ENCODE results near the gene PROCR. TPM values are rescaled to one million over a fixed set of nuclear protein-coding genes. Genes with fewer than 3 reads are reported as not detected.
A peak's percentile ranks its signal among the peaks of the same experiment; 100 is the strongest.
"Not testable (repeated sequence)": the region's sequence is repeated elsewhere in the genome, so short reads cannot be mapped to it uniquely, and the experiment has no call there.

The PROCR gene
- total RNA-seq, 1 donor from 2014 or later, result 9.8 TPM

DNA sequence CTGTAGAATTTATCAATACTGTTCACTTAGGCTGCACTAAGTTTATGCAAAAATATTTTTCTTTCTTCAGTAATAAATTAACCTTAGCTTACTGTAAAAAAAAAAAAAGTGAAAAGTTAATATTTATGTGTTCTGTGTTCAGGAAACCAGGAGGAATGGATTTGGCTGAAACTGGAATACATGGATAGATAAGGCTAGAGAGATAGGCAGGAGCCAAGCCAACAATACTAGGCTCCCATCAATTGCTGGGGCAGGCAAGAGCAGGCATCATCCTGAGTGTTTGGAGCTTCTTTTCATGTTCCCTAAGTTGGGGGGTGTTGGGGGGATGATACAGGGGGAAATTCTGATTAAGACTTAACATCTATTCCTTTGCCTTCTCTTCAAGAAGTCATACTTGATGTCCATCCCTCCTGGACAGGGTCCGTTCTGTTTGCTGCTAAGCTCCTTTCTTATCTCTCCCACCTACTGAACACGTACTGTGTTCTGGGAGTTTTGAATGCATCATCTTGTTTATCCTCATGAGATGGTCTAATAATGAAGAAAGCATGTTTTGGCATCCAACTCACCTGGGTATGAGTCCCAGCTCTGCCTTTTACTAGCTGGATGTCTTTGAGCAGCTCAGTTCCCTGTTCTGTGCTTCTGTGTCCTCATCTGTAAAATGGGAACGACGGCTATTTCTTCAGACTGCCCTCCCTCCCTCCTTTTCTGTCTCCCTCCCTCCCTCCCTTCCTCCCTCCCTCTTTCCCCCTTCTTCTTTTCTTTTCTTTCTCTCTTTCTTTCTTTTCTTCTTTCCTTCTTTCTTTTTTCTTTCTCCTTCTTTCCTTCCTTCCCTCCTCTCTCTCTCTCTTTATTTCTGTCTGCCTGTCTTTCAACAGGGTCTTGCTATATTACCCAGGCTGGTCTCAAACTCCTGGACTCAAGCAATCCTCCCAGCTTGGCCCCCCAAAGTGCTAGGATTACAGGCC lies 6.4 kb upstream of the PROCR start:
- DNase-seq, result no peak
- no peaks in the 10 kb centered on the region for H3K36me3 ChIP-seq
- intact Hi-C loops (cut with micrococcal nuclease), result no loop called here
- peaks cover 3% of the 10 kb centered on the region for H3K9me3 ChIP-seq (replicated peaks)
- H3K4me1 ChIP-seq, result peaks cover 16% of the 10 kb centered on the region
- no peak overlapping the region for H3K4me3 ChIP-seq
- TF ChIP-seq, protein P1, sequence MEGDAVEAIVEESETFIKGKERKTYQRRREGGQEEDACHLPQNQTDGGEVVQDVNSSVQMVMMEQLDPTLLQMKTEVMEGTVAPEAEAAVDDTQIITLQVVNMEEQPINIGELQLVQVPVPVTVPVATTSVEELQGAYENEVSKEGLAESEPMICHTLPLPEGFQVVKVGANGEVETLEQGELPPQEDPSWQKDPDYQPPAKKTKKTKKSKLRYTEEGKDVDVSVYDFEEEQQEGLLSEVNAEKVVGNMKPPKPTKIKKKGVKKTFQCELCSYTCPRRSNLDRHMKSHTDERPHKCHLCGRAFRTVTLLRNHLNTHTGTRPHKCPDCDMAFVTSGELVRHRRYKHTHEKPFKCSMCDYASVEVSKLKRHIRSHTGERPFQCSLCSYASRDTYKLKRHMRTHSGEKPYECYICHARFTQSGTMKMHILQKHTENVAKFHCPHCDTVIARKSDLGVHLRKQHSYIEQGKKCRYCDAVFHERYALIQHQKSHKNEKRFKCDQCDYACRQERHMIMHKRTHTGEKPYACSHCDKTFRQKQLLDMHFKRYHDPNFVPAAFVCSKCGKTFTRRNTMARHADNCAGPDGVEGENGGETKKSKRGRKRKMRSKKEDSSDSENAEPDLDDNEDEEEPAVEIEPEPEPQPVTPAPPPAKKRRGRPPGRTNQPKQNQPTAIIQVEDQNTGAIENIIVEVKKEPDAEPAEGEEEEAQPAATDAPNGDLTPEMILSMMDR (IDR thresholded peaks at IDR 0.05; ENCODE audit: borderline replicate concordance), result no peak
- H3K27me3 ChIP-seq (ENCODE audit: low read depth), result no peaks in the 10 kb centered on the region
- H3K27ac ChIP-seq (replicated peaks), result peak overlapping the region; percentile 68

DNA sequence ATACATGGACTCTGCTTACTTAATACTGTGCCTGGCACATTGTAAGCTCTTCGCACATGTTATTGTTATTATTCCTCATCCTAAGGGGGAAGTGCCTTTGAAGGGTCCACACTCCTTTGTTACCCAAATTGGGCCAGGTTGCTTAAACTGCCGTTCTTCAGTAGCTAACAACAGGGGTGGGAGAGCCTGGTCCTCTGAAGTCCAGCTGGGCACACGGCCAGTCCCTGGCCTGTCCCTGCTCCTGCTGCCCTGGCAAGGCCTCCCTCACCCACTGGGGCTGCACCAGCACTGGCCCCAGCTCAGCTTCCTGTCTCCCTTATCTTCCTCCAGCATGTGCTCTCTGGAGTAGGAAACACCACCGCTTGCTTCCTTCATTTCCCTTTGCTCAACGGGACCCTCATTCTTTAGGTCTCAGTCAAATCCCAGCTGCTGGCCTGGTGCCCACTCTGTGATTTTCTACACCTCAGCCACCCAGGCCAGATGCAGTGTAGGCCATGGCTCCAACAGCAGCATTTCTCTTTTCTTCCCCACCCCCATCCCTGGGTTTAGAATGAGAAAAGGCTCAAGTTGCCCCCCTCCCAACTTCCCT lies 5.5 kb upstream of the PROCR start:
- intact Hi-C loops (cut with micrococcal nuclease), result no loop called here
- peaks cover 3% of the 10 kb centered on the region for H3K9me3 ChIP-seq (replicated peaks)

DNA sequence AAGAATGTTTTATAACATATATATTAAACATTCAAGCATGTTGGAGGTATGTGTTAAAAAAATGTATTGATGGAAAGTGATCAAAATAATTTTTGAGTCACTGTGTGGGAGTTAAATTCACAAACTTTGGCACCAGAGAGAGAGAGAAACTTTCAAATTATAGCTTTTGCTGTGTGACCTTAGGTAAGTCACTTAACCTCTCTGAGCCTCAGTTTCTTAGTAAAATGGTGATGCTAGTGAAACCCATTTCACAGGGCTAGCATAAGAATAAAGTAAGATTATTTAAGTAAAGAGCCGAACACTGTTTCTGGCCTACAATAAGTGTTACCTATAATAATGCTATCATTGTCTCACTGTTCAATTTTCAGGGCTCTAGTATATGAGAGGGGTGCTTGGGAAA lies 4.1 kb upstream of the PROCR start:
- no peaks in the 10 kb centered on the region for H3K27me3 ChIP-seq (ENCODE audit: low read depth)
- intact Hi-C loops (cut with micrococcal nuclease), result no loop called here

More for the DNA sequence above, 5.5 kb upstream of the PROCR start:
- Histone ChIP-seq H3K4me3 (no peak overlapping the region), H3K27ac (replicated peaks) (peak overlapping the region; percentile 68), H3K4me1 (peaks cover 16% of the 10 kb centered on the region), H3K27me3 (ENCODE audit: low read depth) (no peaks in the 10 kb centered on the region), H3K36me3 (no peaks in the 10 kb centered on the region)
- TF ChIP-seq, protein P1 (IDR thresholded peaks at IDR 0.05; ENCODE audit: borderline replicate concordance), result no peak
- DNase-seq, result peak; percentile 70

DNA sequence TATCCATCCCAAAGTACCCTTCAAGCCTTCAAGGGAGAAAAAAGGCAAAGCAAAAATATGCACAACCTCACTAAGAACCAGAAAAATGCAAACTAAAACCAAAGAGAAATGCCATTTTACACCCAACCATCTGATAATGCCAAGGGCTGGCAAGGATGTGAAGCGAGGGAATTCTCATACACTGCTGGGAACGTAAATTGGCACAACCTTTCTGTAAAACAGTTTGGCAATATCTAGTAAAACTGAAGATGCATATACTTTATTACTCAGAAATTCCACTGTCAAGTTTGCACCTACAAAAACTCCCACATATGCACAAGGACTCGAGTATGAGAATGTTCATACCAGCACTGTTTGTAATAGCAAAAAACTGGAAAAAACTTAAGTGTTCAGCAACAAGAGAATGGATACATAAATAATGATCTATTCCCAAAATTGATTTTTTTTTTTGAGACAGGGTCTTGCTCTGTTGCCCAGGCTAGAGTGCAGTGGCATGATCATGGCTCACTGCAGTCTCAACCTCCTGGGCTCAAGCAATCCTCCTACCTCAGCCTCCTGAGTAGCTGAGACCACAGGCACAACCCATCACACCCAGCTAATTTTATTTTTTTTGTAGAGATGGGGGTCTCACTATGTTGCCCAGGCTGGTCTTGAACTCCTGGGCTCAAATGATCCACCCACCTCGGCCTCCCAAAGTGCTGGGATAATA lies 3.0 kb upstream of the PROCR start:
- H3K4me3 ChIP-seq; H3K27ac ChIP-seq (replicated peaks); DNase-seq; H3K9me3 ChIP-seq (replicated peaks); H3K36me3 ChIP-seq; intact Hi-C loops (cut with micrococcal nuclease); H3K27me3 ChIP-seq (ENCODE audit: low read depth): not testable (repeated sequence)
- H3K4me1 ChIP-seq, result peaks cover 28% of the 10 kb centered on the region

More for the DNA sequence above, 4.1 kb upstream of the PROCR start:
- Histone ChIP-seq H3K9me3 (replicated peaks) (peaks cover 3% of the 10 kb centered on the region), H3K36me3 (no peaks in the 10 kb centered on the region), H3K4me3 (no peak overlapping the region), H3K4me1 (peaks cover 24% of the 10 kb centered on the region), H3K27ac (replicated peaks) (no peak overlapping the region)
- DNase-seq, result no peak
- TF ChIP-seq, protein P1 (IDR thresholded peaks at IDR 0.05; ENCODE audit: borderline replicate concordance), result no peak

DNA sequence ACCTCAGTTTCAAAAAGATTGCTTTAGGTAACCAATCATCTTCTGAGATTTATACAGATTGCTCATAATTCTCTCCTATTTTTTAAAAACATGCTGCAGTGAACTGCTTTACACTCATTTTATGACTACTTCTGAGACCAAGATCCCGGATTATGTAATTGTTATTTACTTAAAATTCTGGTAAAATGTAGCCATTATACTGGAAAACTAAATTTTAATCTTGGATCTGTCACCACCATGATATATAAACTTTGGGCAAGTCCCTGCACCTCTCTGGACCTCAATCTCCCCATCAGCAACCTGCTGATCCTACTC lies 477 bp upstream of the PROCR start:
- peak overlapping the region; percentile 81 for H3K27ac ChIP-seq (replicated peaks)
- H3K9me3 ChIP-seq (replicated peaks), result no peaks in the 10 kb centered on the region
- intact Hi-C loops (cut with micrococcal nuclease), result no loop called here
- TF ChIP-seq, protein P1 (IDR thresholded peaks at IDR 0.05; ENCODE audit: borderline replicate concordance), result no peak
- no peaks in the 10 kb centered on the region for H3K27me3 ChIP-seq (ENCODE audit: low read depth)
- peaks cover 8% of the 10 kb centered on the region for H3K36me3 ChIP-seq
- peak overlapping the region; percentile 65 for H3K4me3 ChIP-seq
- peaks cover 27% of the 10 kb centered on the region for H3K4me1 ChIP-seq
- no peak for DNase-seq
